H9 (cell line): ENCODE data around the gene LYSMD4. TPM values are rescaled to one million over a fixed set of nuclear protein-coding genes. Genes with fewer than 3 reads are reported as not detected.

Experiments
- DNase-seq: peaks from one replicate; pipeline ENCODE4 v3.0.0-alpha.2; 2017
- H2AFZ ChIP-seq: one replicate; pipeline ENCODE4 v1.6.1; 2013; ENCODE audit warnings: mild to moderate bottlenecking, low read length, control low read depth, moderate library complexity
- H2AK5ac ChIP-seq: 2 replicates; pipeline ENCODE4 v1.6.1; 2013; ENCODE audit warnings: low read length, control low read depth, mixed read lengths; ENCODE audit not compliant: insufficient read length
- H2BK120ac ChIP-seq: one replicate; pipeline ENCODE4 v1.6.1; 2013; ENCODE audit warnings: low read depth, mild to moderate bottlenecking, low read length, control low read depth, inconsistent platforms; ENCODE audit not compliant: poor library complexity, severe bottlenecking
- H2BK12ac ChIP-seq: 2 replicates; pipeline ENCODE4 v1.6.1; 2013; ENCODE audit warnings: low read length, control low read depth, mixed read lengths, low read depth; ENCODE audit not compliant: insufficient read length
- H2BK15ac ChIP-seq: 2 replicates; pipeline ENCODE4 v1.6.1; 2013; ENCODE audit warnings: low read depth, low read length, control low read depth
- H2BK20ac ChIP-seq: one replicate; pipeline ENCODE4 v1.6.1; 2013; ENCODE audit warnings: low read depth, mild to moderate bottlenecking, low read length, control low read depth, inconsistent platforms; ENCODE audit not compliant: poor library complexity, severe bottlenecking
- H2BK5ac ChIP-seq: 2 replicates; pipeline ENCODE4 v1.6.1; 2013; ENCODE audit warnings: low read length, control low read depth, mixed read lengths; ENCODE audit not compliant: insufficient read length
- H3K14ac ChIP-seq: 2 replicates; pipeline ENCODE4 v1.6.1; 2013; ENCODE audit warnings: low read length, control low read depth; ENCODE audit not compliant: insufficient read depth
- H3K18ac ChIP-seq: 2 replicates; pipeline ENCODE4 v1.6.1; 2013; ENCODE audit warnings: low read depth, mild to moderate bottlenecking, mixed read lengths, low read length, control low read depth; ENCODE audit not compliant: insufficient read length
- H3K23ac ChIP-seq: 2 replicates; pipeline ENCODE4 v1.6.1; 2013; ENCODE audit warnings: low read length, control low read depth, mixed read lengths, low read depth; ENCODE audit not compliant: insufficient read length
- H3K23me2 ChIP-seq: 2 replicates; pipeline ENCODE4 v1.6.1; 2013; ENCODE audit warnings: low read depth, mild to moderate bottlenecking, mixed read lengths, low read length, control low read depth; ENCODE audit not compliant: insufficient read length, poor library complexity, severe bottlenecking
- H3K27ac ChIP-seq: 2 replicates; pipeline ENCODE4 v1.5.1; 2013; ENCODE audit warnings: low read length, control low read depth, mixed read lengths, low read depth; ENCODE audit not compliant: insufficient read length
- H3K27me3 ChIP-seq: 2 replicates; pipeline ENCODE4 v1.6.1; 2013; ENCODE audit warnings: low read length, control low read depth, inconsistent platforms; ENCODE audit not compliant: insufficient read depth
- H3K4ac ChIP-seq: 2 replicates; pipeline ENCODE4 v1.6.1; 2013; ENCODE audit warnings: low read depth, mild to moderate bottlenecking, control low read depth, inconsistent platforms, low read length, moderate library complexity
- H3K4me1 ChIP-seq: 2 replicates; pipeline ENCODE4 v1.6.1; 2013; ENCODE audit warnings: low read length, control low read depth, inconsistent platforms; ENCODE audit not compliant: insufficient read depth
- H3K4me2 ChIP-seq: 2 replicates; pipeline ENCODE4 v1.6.1; 2013; ENCODE audit warnings: low read length, control low read depth, mixed read lengths; ENCODE audit not compliant: insufficient read length, insufficient read depth
- H3K56ac ChIP-seq: 2 replicates; pipeline ENCODE4 v1.6.1; 2013; ENCODE audit warnings: low read depth, mild to moderate bottlenecking, mixed read lengths, low read length, control low read depth; ENCODE audit not compliant: insufficient read length
- H3K79me1 ChIP-seq: 2 replicates; pipeline ENCODE4 v1.6.1; 2013; ENCODE audit warnings: low read depth, mild to moderate bottlenecking, moderate library complexity, low read length, control low read depth, inconsistent platforms; ENCODE audit not compliant: insufficient read depth, poor library complexity, severe bottlenecking
- H3K79me2 ChIP-seq: 2 replicates; pipeline ENCODE4 v1.6.1; 2013; ENCODE audit warnings: low read length, control low read depth, inconsistent platforms; ENCODE audit not compliant: insufficient read depth
- H3K9ac ChIP-seq: 2 replicates; pipeline ENCODE4 v1.6.1; 2013; ENCODE audit warnings: low read length, control low read depth, mixed read lengths; ENCODE audit not compliant: insufficient read length; ENCODE audit errors: extremely low read depth
- H3K9me3 ChIP-seq: one replicate; pipeline ENCODE4 v1.6.1; 2013; ENCODE audit warnings: low read depth, low read length, inconsistent platforms; ENCODE audit not compliant: control insufficient read depth
- H3T11ph ChIP-seq: one replicate; pipeline ENCODE4 v1.6.1; 2013; ENCODE audit warnings: mild to moderate bottlenecking, low read length, control low read depth, inconsistent platforms
- H4K20me1 ChIP-seq: one replicate; pipeline ENCODE4 v1.6.1; 2013; ENCODE audit not compliant: control insufficient read depth, insufficient read length, insufficient read depth
- H4K5ac ChIP-seq: 2 replicates; pipeline ENCODE4 v1.6.1; 2013; ENCODE audit warnings: low read depth, mild to moderate bottlenecking, mixed read lengths, low read length, control low read depth; ENCODE audit not compliant: insufficient read length
- H4K8ac ChIP-seq: replicated peaks from 2 replicates; pipeline ENCODE4 v1.6.1; 2013; ENCODE audit warnings: low read length, control low read depth, mixed read lengths, low read depth; ENCODE audit not compliant: insufficient read length
- H4K91ac ChIP-seq: 2 replicates; pipeline ENCODE4 v1.6.1; 2013; ENCODE audit warnings: low read depth, mild to moderate bottlenecking, moderate library complexity, mixed read lengths, low read length, control low read depth; ENCODE audit not compliant: insufficient read length
- H3K27ac Mint-ChIP-seq, 3 experiments: 2 replicates in 2 of 3; 3 replicates in 1 of 3; pipeline ENCODE4 v1.8.0; 2020 to 2021; ENCODE audit warnings: mixed read lengths in 3 of 3, mild to moderate bottlenecking in 1 of 3, moderate library complexity in 1 of 3
- H3K27me3 Mint-ChIP-seq: 2 replicates; pipeline ENCODE4 v1.8.0; 2021; ENCODE audit warnings: low read depth, mild to moderate bottlenecking, moderate library complexity, mixed read lengths
- H3K36me3 Mint-ChIP-seq, 3 experiments: 2 replicates in 2 of 3; 3 replicates in 1 of 3; pipeline ENCODE4 v1.8.0; 2020 to 2021; ENCODE audit warnings: low read depth in 3 of 3, mixed read lengths in 3 of 3; ENCODE audit not compliant: insufficient read depth in 1 of 3
- H3K4me1 Mint-ChIP-seq, 2 experiments: 2 replicates each; pipeline ENCODE4 v1.8.0; 2020; ENCODE audit warnings: mixed read lengths in 2 of 2
- H3K4me3 Mint-ChIP-seq, 2 experiments: 2 replicates in 1 of 2; 3 replicates in 1 of 2; pipeline ENCODE4 v1.8.0; 2020 to 2021; ENCODE audit warnings: mild to moderate bottlenecking in 2 of 2, mixed read lengths in 2 of 2, moderate library complexity in 1 of 2
- H3K9me3 Mint-ChIP-seq, 2 experiments: 2 replicates in 1 of 2; 3 replicates in 1 of 2; pipeline ENCODE4 v1.8.0; 2020; ENCODE audit warnings: mild to moderate bottlenecking in 2 of 2, mixed read lengths in 2 of 2, moderate library complexity in 1 of 2
- WGBS: extraction: QIAGEN DNeasy Blood & Tissue Kit; methylation state at CpG from one replicate; pipeline ENCODE4 v1.1.7; 2013; ENCODE audit warnings: missing lambda C conversion rate, low lambda C conversion rate, mixed read lengths; ENCODE audit not compliant: insufficient read length; ENCODE audit errors: extremely low coverage; 5-methylcytosine and 5-hydroxymethylcytosine counted together
- total RNA-seq: library from RNA; stranded (reverse); gene quantifications from 2 replicates; pipeline ENCODE4 v1.2.1, GENCODE V29; 2021
- TF ChIP-seq, protein P1 (sequence below): fragments of 200-600 bp; sonication (generic); conservative IDR thresholded peaks from 3 replicates; pipeline ENCODE4 v1.8.0; 2021; ENCODE audit warnings: antibody characterized with exemption, mild to moderate bottlenecking

The LYSMD4 gene
- total RNA-seq, 1 experiment from 2014 or later, result 10.0 TPM

DNA sequence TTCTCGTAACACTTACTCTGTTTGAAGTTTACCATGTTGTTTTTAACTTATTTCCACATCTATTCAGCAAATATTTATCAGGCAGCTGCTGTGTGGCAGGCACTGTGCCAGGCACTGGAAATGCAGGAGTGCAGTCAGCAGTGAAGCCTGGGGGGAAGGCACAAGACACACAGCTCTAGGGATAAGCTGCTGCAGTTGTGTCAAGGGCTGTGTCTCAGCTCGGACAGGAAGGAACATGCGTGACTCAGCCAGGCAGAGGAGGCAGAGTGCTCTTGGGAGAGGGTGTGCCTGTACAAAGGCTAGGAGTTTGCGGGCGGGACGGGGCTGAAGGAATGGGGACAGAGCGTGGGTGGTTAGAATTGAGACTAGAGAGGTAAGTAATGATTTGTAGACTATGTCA lies 24.7 kb downstream of the LYSMD4 start:
- no CpG with 5 or more reads among the region's 7 CpGs for WGBS
- H3K4ac ChIP-seq, result no peak overlapping the region

More for the DNA sequence above, 24.7 kb downstream of the LYSMD4 start:
- no peak overlapping the region for H4K91ac ChIP-seq
- H2BK120ac ChIP-seq, result no peak overlapping the region
- H3K23me2 ChIP-seq, result no peaks in the 10 kb centered on the region
- H2BK5ac ChIP-seq, result no peak overlapping the region
- no peak overlapping the region for H2BK15ac ChIP-seq
- no peak overlapping the region for H3K4me2 ChIP-seq
- no peak overlapping the region for H3K23ac ChIP-seq
- H3K27ac ChIP-seq, result no peak overlapping the region
- Mint-ChIP-seq H3K36me3 (peaks cover 7 to 30% (median 17%) of the 10 kb centered on the region in 3 experiments; a peak in 5 of 7 replicates), H3K27ac (peak overlapping the region in 2 of 3 experiments; percentile 2 to 20; a peak in 3 of 7 replicates), H3K4me1 (peaks cover 5 to 14% of the 10 kb centered on the region in 2 experiments), H3K4me3 (no peak overlapping the region), H3K9me3 (no peaks in the 10 kb centered on the region), H3K27me3 (no peaks in the 10 kb centered on the region)
- no peak overlapping the region for H3K18ac ChIP-seq
- no peak overlapping the region for H2BK12ac ChIP-seq
- TF ChIP-seq, protein P1, sequence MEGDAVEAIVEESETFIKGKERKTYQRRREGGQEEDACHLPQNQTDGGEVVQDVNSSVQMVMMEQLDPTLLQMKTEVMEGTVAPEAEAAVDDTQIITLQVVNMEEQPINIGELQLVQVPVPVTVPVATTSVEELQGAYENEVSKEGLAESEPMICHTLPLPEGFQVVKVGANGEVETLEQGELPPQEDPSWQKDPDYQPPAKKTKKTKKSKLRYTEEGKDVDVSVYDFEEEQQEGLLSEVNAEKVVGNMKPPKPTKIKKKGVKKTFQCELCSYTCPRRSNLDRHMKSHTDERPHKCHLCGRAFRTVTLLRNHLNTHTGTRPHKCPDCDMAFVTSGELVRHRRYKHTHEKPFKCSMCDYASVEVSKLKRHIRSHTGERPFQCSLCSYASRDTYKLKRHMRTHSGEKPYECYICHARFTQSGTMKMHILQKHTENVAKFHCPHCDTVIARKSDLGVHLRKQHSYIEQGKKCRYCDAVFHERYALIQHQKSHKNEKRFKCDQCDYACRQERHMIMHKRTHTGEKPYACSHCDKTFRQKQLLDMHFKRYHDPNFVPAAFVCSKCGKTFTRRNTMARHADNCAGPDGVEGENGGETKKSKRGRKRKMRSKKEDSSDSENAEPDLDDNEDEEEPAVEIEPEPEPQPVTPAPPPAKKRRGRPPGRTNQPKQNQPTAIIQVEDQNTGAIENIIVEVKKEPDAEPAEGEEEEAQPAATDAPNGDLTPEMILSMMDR, result no peak
- H3K27me3 ChIP-seq, result no peaks in the 10 kb centered on the region
- no peaks in the 10 kb centered on the region for H4K20me1 ChIP-seq
- no peak overlapping the region for H4K5ac ChIP-seq
- no peaks in the 10 kb centered on the region for H3K9me3 ChIP-seq
- H3K4me1 ChIP-seq, result no peaks in the 10 kb centered on the region
- no peak overlapping the region for H3K56ac ChIP-seq
- H4K8ac ChIP-seq, result no peak overlapping the region
- no peak for DNase-seq
- H3T11ph ChIP-seq, result no peak overlapping the region
- H2AFZ ChIP-seq, result no peak overlapping the region
- no peak overlapping the region for H3K9ac ChIP-seq
- no peaks in the 10 kb centered on the region for H3K79me2 ChIP-seq
- H3K79me1 ChIP-seq, result no peaks in the 10 kb centered on the region
- no peak overlapping the region; the same call in 1 of the 2 replicates for H3K14ac ChIP-seq
- no peak overlapping the region for H2BK20ac ChIP-seq
- H2AK5ac ChIP-seq, result no peak overlapping the region
